Right cardiac atrium (tissue), 5 donors: ENCODE results near the gene TRIM26. TPM values are rescaled to one million over a fixed set of nuclear protein-coding genes. Genes with fewer than 3 reads are reported as not detected.
A peak's percentile ranks its signal among the peaks of the same experiment; 100 is the strongest.

Experiments
- ATAC-seq, 2 donors: fragments of 200-7000 bp; cut with Tn5 transposase; one replicate each; pipeline versions ENCODE4 v1.8.0 to v1.9.1; 2020; ENCODE audit warnings: moderate library complexity in 2 of 2, mild to moderate bottlenecking in 1 of 2
- DNase-seq, 3 donors: peaks; one replicate each; pipeline ENCODE4 v3.0.0-alpha.2; 2020
- H3K27ac ChIP-seq: one replicate; pipeline ENCODE4 v1.5.1; 2013; ENCODE audit warnings: mild to moderate bottlenecking, low read length, control low read depth, moderate library complexity
- H3K27me3 ChIP-seq: one replicate; pipeline ENCODE4 v1.6.1; 2013; ENCODE audit not compliant: control insufficient read depth, insufficient read depth
- H3K4me1 ChIP-seq: one replicate; pipeline ENCODE4 v1.6.1; 2013; ENCODE audit warnings: low read length; ENCODE audit not compliant: control insufficient read depth, insufficient read depth
- H3K4me3 ChIP-seq: one replicate; pipeline ENCODE4 v1.5.1; 2013; ENCODE audit warnings: low read length, control low read depth
- H3K9me3 ChIP-seq: one replicate; pipeline ENCODE4 v1.6.1; 2013; ENCODE audit warnings: low read length; ENCODE audit not compliant: control insufficient read depth
- WGBS: extraction: QIAGEN DNeasy Blood & Tissue Kit; methylation state at CpG from one replicate; pipeline ENCODE4 v1.1.7; 2013; 5-methylcytosine and 5-hydroxymethylcytosine counted together
- intact Hi-C, 4 donors: fragments of 100-400 bp; cut with DNase I; formaldehyde crosslinking; loops; one replicate each; pipeline versions ENCODE4 v1.11.0 to v1.14.0; 2022 to 2023
- polyA plus RNA-seq: library from polyadenylated mRNA; stranded (reverse); fragments of 200-250 nt; gene quantifications from one replicate; pipeline ENCODE4 v1.2.3, GENCODE V29; 2013
- total RNA-seq, 4 donors: library from RNA; stranded (reverse); fragmentation: NEBNext Ultra II Directional; extraction: Animal tissue kit (Norgen Biotek cat#: 25700); gene quantifications; one replicate each; pipeline ENCODE4 v1.2.1, GENCODE V29; 2021
- donor health status: healthy with polysubstance abuse.
- donor health status: DM: no; HTN: yes; CAD: no.
- donor health status: DM: no; HTN: no; CAD: no.
- donor health status: DM: no; HTN: yes; CAD: no; lungs with severe emphysema.
- donor health status: DM: yes; HTN: yes; CAD: no.

TRIM26 gene
- total and polyA plus RNA-seq, 5 donors, result 19.6 to 27.1 (median 25.0) TPM

DNA sequence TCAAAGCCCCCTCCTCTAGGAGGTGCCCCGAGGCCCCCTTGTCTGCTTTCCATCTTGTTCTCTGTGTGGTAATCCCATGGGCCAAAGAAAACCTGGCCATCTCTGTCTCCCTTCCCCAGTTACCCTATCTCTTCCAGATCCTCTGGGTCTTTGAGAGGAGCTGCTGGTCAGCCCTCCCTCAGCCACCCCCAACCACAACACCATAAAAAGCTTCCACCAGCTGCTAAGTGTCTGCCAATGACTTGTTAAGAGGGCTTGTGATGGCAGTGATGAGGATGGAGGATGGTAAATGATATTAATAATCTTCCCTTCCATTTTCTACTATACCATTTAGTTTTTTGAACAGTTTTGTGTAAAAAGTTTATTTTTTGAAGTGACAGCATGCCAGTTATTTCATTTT is 17.3 kb downstream of the TRIM26 start:
- H3K27ac ChIP-seq, result no peak overlapping the region
- ATAC-seq (no peak), DNase-seq (no peak)
- intact Hi-C loops, result no loop called here
- no peaks in the 10 kb centered on the region for H3K4me1 ChIP-seq
- H3K4me3 ChIP-seq, result no peak overlapping the region
- no peaks in the 10 kb centered on the region for H3K9me3 ChIP-seq
- no peaks in the 10 kb centered on the region for H3K27me3 ChIP-seq
- WGBS, result 92% methylated on average over 1 of the region's 1 CpG

DNA sequence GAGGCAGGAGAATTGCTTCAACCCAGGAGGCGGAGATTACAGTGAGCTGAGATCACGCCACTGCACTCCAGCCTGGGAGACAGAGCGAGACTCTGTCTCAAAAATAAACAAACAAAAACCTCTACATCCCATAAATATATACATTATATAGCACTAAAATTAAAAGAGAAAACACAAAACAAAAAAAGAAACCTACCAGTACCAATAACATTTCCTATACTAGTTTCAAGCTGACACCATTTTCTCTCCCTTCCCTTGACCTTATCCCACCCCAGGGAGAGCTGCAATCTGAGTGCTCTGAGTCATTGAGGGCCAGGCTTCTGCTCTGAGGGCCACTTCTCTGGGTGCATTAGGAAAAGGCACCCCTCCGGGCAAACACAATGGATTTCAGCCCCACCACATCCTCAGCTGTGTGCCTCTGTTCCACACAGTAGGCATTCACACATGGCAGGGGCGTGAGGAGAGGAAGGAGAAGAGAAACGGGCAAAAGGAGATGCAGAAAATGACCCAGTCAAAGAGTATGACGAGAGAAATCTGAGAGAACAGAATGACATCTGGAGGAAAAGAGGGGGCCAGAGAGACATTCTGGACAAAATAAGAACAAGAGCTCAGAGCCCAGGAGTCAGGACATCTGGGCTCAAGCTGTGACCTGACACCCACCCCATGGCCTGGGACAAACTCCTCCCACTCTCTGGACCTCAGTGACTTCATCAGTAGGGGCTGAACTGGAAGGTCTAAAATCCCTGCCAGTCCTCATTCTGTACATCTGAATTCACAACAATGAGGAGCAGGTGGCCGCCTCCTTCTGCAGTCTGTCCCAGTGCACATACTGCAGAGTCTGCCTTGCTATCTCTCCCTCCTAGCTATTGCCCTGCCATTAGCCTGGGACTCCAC is 18.2 kb downstream of the TRIM26 start:
- Histone ChIP-seq H3K9me3 (no peaks in the 10 kb centered on the region), H3K4me1 (no peaks in the 10 kb centered on the region), H3K27me3 (no peaks in the 10 kb centered on the region), H3K4me3 (no peak overlapping the region), H3K27ac (no peak overlapping the region)
- ATAC-seq (no peak), DNase-seq (no peak)
- intact Hi-C loops, result no loop called here
- 89% methylated on average over 8 of the region's 8 CpGs for WGBS

DNA sequence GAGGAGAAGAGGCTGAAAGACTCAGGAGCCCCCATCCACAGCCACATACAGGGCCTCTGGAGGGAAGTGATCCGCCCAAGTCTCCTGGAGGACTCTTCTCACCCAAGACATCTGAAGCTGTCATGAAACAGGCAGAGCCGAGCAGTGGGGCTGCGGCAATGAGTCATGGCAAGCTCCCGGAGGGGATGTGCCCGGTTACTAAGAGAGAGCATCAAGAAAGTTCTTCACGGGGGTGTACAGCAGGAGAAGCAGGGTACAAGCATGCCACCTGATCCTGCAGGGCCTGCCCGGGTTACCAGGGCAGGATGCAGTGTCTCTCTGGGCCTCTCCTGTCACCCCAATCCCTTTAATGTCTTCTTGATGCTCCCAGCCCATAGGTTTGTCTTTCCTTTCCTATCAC is 21.1 kb downstream of the TRIM26 start:
- H3K27ac ChIP-seq, result no peak overlapping the region
- H3K9me3 ChIP-seq, result no peaks in the 10 kb centered on the region
- ATAC-seq (no peak), DNase-seq (no peak)
- no peak overlapping the region for H3K4me3 ChIP-seq
- 91% methylated on average over 7 of the region's 7 CpGs for WGBS
- H3K4me1 ChIP-seq, result no peaks in the 10 kb centered on the region
- intact Hi-C loops, result no loop called here
- H3K27me3 ChIP-seq, result no peaks in the 10 kb centered on the region

DNA sequence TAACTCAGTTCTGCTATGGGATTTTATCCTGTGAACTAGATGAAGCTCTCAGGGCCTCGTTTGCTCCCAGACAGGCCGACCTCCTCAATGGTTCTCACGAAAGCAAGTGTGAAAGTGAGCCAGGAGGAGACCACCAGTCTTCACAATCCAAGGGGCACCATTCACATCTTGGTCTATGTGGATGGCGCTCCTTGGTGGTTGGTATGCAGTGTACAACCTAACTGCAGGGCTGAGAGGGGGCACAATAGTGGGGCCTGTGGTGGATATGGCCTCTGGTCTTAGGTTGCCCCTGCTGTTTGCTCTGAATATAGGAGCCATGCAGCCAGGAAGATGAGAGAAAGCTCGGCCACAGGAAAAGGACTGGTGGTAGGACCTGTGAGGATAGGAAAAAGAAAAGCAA is 24.7 kb downstream of the TRIM26 start:
- 94% methylated on average over 5 of the region's 5 CpGs for WGBS
- H3K9me3 ChIP-seq, result no peaks in the 10 kb centered on the region
- DNase-seq, result no peak
- no peaks in the 10 kb centered on the region for H3K27me3 ChIP-seq
- H3K4me3 ChIP-seq, result no peak overlapping the region
- no peak overlapping the region for H3K27ac ChIP-seq
- ATAC-seq, result no peak
- H3K4me1 ChIP-seq, result no peaks in the 10 kb centered on the region
- intact Hi-C loops, result no loop called here

DNA sequence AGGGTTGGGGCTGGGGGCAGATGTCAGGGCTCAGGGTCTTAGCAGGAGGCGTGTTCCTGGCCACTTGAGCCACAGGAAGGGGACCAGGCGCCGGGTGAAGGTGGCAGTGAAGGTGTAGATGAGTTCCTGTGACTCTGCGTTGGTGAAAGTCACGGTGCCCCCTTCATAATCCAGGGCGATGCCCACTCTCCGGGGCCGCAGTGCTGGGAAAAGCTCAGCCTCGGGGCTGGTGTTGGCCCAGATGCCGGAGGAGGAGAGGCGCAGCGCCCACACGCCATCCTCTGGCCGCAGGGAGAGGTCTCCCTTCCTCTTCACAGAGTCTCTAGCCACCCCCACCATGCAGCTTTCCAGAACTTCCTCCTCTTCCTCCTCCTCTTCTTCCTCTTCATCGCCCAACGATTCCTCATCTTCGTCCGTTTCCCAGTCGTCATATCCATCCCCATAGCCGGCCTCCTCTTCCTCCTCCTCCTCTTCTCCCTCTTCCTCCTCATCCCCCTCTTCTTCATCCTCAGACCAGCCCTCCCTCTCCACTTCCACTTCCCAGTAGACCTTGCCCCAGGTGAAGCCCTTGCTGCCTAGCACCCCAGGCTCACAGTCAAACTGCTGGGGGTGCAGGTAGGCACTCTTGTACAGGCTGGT is 27.2 kb downstream of the TRIM26 start:
- no peaks in the 10 kb centered on the region for H3K4me1 ChIP-seq
- 90% methylated on average over 20 of the region's 20 CpGs for WGBS
- H3K27ac ChIP-seq, result no peak overlapping the region
- DNase-seq, result no peak
- ATAC-seq, result peak in 1 of 2 donors; percentile 27
- intact Hi-C loops, result no loop called here
- no peaks in the 10 kb centered on the region for H3K9me3 ChIP-seq
- H3K27me3 ChIP-seq, result no peaks in the 10 kb centered on the region
- H3K4me3 ChIP-seq, result no peak overlapping the region

DNA sequence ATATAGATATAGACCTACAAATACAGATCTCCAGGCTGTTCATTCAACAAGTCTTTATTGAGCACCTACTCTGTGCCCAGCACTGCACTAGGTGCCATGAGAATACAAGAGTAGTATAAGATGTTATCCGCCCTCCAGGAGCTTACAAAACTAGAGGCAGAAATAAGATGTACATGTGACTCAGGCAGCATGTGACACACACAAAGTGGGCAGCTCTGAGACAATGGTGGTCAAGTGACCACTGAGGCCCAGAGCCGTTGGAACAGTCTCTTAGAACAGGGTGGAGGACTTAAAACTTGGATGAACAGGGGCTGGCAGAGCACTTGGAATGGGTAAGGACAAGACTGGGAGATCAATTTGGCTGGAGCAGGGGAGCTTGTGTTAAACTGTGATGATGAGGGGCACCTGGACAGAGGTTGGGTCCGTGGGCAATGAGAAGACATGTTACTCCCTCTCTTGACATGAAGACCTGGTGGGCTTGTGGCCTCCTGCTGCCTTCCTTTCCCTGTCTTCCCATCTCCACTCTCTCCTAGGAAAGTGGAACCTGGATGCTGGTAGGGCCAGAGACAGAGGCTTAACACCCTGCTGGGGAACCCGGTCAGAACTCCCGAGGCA is 28.7 kb downstream of the TRIM26 start:
- no peak for DNase-seq
- Histone ChIP-seq H3K4me1 (no peaks in the 10 kb centered on the region), H3K4me3 (no peak overlapping the region), H3K27ac (no peak overlapping the region), H3K9me3 (no peaks in the 10 kb centered on the region), H3K27me3 (no peaks in the 10 kb centered on the region)
- 73% methylated on average over 5 of the region's 5 CpGs for WGBS
- no peak for ATAC-seq
- intact Hi-C loops, result no loop called here

DNA sequence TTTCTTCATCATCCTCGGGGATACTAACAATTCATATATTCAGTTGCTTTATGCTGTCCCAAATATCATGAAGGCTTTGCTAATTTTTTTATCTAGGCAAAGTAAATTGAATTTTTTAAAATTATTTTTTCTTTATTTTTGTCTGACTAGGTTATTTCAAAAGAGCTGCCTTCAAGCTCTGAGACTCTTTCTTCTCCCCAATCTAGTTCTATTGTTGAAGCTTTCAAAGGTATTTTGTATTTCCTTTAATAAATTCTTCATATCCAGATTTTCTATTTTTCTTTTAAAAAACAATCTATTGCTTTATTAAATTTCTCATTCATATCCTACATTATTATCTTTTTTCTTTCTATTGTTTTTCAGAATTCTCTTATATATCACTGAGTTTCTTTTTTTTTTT is 33.1 kb downstream of the TRIM26 start:
- no peaks in the 10 kb centered on the region for H3K27me3 ChIP-seq
- H3K9me3 ChIP-seq, result no peaks in the 10 kb centered on the region
- no peak for ATAC-seq
- no peaks in the 10 kb centered on the region for H3K4me1 ChIP-seq
- intact Hi-C loops, result no loop called here
- H3K27ac ChIP-seq, result no peak overlapping the region
- no peak for DNase-seq
- WGBS, result 95% methylated on average over 1 of the region's 1 CpG
- H3K4me3 ChIP-seq, result no peak overlapping the region

DNA sequence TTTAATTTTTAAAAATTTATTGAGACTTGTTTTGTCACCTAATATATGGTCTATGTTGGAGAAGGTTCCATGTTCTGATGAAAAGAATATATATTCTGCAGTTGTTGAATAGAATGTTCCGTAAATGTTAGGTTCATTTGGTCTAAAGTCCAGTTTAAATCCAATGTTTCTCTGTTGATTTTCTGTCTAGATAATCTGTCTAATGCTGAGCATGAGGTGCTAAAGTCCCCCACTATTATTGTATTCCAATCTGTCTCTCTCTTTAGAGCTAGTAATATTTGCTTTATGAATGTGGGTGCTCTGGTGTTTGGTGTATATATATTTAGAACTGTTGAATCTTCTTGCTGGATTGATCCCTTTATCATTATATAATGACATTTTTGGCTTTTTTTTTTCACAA is 34.4 kb downstream of the TRIM26 start:
- intact Hi-C loops, result no loop called here
- H3K9me3 ChIP-seq, result no peaks in the 10 kb centered on the region
- DNase-seq (no peak), ATAC-seq (no peak)
- no peak overlapping the region for H3K27ac ChIP-seq
- no peak overlapping the region for H3K4me3 ChIP-seq
- WGBS, result 0% methylated on average over 1 of the region's 1 CpG
- H3K27me3 ChIP-seq, result no peaks in the 10 kb centered on the region
- H3K4me1 ChIP-seq, result no peaks in the 10 kb centered on the region

DNA sequence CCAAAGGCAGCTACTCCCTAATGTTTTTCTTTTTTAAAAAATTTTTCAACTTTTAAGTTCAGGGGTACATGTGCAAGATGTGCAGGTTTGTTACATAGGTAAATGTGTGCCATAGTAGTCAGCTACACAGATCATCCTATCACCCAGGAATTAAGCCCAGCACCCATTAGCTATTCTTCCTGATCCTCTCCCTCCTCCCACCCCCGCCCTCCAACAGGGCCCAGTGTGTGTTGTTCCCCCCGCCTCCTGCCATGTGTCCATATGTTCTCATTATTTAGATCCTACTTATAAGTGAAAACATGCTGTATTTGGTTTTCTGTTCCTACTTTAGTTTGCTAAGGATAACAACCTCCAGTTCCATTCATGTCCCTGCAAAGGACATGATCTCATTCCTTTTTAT is 37.4 kb downstream of the TRIM26 start:
- Histone ChIP-seq H3K27ac (no peak overlapping the region), H3K27me3 (no peaks in the 10 kb centered on the region), H3K4me1 (no peaks in the 10 kb centered on the region), H3K4me3 (no peak overlapping the region), H3K9me3 (no peaks in the 10 kb centered on the region)
- intact Hi-C loops, result no loop called here
- ATAC-seq (no peak), DNase-seq (no peak)
- WGBS, result 82% methylated on average over 2 of the region's 2 CpGs

DNA sequence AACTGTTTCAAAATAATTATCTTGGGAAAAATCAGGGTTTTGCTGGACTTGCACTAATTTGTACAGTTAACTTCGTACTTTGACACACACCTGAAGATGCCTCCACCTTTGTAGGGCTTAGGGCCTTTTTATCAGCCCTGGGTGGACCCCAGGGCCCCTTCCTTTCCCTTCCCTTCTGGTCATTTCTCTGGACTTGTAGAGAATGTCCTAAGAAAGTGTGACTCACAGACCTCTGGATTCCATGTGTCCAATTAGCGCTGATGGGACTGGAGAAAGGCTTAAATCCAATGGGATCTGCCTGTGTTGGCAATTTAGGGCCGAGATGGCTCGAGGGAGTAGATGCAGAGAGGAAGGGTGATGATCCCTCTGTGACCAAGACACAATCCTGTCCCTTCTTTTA is 40.5 kb downstream of the TRIM26 start:
- WGBS, result 86% methylated on average over 4 of the region's 4 CpGs
- no peaks in the 10 kb centered on the region for H3K27me3 ChIP-seq

DNA sequence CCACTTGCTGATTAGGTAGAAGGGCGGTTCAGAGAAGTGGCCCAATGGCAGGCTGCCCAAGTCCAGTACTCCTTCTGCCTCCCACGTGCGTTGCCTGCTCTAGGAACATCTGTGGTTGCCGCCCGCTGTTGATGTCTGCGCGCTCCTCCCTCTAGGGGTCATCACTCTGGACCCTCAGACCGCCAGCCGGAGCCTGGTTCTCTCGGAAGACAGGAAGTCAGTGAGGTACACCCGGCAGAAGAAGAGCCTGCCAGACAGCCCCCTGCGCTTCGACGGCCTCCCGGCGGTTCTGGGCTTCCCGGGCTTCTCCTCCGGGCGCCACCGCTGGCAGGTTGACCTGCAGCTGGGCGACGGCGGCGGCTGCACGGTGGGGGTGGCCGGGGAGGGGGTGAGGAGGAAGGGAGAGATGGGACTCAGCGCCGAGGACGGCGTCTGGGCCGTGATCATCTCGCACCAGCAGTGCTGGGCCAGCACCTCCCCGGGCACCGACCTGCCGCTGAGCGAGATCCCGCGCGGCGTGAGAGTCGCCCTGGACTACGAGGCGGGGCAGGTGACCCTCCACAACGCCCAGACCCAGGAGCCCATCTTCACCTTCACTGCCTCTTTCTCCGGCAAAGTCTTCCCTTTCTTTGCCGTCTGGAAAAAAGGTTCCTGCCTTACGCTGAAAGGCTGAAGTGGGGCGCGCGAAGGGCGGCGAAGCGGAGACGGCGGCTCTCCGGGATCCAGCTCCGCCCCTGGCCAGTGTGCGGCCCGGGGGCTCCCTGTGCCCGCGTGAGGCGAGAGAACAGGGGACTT is 41.3 kb downstream of the TRIM26 start:
- no peak overlapping the region for H3K4me3 ChIP-seq
- peak; percentile 41 to 56 for ATAC-seq
- no peak overlapping the region for H3K27ac ChIP-seq
- H3K9me3 ChIP-seq, result no peaks in the 10 kb centered on the region
- H3K27me3 ChIP-seq, result no peaks in the 10 kb centered on the region
- DNase-seq, result no peak
- whole genome bisulfite sequencing, result 4% methylated on average over 62 of the region's 62 CpGs
- intact Hi-C loops, result no loop called here
- no peaks in the 10 kb centered on the region for H3K4me1 ChIP-seq

More for the DNA sequence above, 40.5 kb downstream of the TRIM26 start:
- no peaks in the 10 kb centered on the region for H3K9me3 ChIP-seq
- no peak for DNase-seq
- H3K27ac ChIP-seq, result no peak overlapping the region
- H3K4me1 ChIP-seq, result no peaks in the 10 kb centered on the region
- ATAC-seq, result no peak
- intact Hi-C loops, result no loop called here
- no peak overlapping the region for H3K4me3 ChIP-seq
